Glomerular endothelial cell (primary cell): Measurements from ENCODE around the gene MXRA7. TPM values are rescaled to one million over a fixed set of nuclear protein-coding genes. Genes with fewer than 3 reads are reported as not detected.
"Not testable (repeated sequence)": the region's sequence is repeated elsewhere in the genome, so short reads cannot be mapped to it uniquely, and the experiment has no call there.

ENCODE experiments used
- DNase-seq: peaks from one replicate; pipeline ENCODE4 v3.0.0-alpha.2; 2011; ENCODE audit warnings: low read depth, low spot score; ENCODE audit errors: extremely low read depth
- total RNA-seq: library from RNA; depleted of rRNA; stranded (reverse); fragments of >200 nt; gene quantifications from 2 replicates; pipeline ENCODE4 v1.2.3, GENCODE V29; 2015

Gene MXRA7, protein sequence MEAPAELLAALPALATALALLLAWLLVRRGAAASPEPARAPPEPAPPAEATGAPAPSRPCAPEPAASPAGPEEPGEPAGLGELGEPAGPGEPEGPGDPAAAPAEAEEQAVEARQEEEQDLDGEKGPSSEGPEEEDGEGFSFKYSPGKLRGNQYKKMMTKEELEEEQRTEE
- 208 and 276 TPM in 2 replicates for total RNA-seq

- no peak for DNase-seq
Observed at GRCh38 chr17:76710863-76711611, at the start of gene MXRA7. Gene MXRA7 (minus strand): TSS chr17:76710965. CDS start chr17:76710946, 19 bp downstream.

- no peak for DNase-seq
Observed at GRCh38 chr17:76758570-76758969, 47.8 kb upstream of the MXRA7 start.

DNA sequence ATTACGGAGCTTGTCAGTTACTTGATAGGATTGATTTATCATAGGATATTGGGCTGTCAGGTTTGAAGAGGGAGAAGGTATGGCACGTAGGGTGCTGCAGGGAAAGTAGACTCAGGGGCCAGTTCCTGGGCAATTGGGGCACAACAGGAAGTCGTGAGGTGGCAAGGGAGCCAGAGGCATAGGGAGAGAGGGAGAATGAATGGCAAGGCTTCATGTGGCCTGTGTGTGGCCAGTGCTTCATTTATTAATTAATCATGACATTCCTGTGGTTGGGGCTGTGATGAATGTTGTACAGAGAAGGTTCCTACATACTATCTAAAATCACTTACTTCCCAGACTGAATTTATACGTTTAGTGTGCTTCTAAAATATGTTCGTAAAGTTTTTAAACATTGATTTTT is 46.5 kb upstream of the MXRA7 start:
- no peak for DNase-seq

- DNase-seq, result no peak
Observed at GRCh38 chr17:76755285-76755684, 44.5 kb upstream of the MXRA7 start.

- DNase-seq, result no peak
Observed at GRCh38 chr17:76753061-76753961, 42.5 kb upstream of the MXRA7 start.

DNA sequence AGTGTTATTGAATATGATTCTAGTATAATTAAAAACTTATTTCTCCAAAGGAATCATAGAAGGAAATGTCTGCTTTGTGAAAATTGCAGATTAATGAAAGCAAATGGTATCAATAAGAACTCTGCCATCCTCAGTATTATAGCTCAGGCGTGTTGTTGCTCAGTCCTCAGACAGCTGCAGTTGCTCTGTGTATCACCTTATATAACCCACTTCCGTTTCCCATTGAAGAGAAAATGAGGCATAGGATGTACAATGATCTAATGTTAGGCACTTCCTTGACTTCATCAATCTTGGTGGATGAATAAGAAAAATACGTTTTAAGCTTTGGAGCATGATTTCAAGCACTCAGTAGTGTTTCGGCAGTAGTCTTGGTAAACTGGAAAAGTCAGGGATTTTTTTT is 41.2 kb upstream of the MXRA7 start:
- no peak for DNase-seq

- no peak for DNase-seq
Observed at GRCh38 chr17:76751416-76751993, 40.7 kb upstream of the MXRA7 start.

DNA sequence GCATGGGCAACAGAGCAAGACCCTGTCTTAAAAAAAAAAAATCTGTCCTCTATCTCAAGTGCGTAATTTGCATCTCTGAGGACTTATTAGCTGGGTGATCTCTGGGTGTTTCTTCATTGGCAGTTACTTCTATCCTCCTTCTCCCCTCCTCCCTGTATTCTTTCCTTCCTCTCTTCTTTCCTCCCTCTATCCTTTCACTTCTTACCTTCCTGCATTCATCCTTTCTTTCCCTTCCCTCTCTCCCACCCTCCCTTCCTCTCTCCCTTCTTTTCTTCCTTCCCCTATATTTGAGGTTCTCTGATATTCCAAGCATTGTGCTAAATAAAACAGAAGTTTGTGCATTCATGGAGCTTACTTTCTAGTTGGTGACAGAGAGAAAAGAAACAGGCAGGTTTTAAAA is 37.9 kb upstream of the MXRA7 start:
- no peak for DNase-seq

DNA sequence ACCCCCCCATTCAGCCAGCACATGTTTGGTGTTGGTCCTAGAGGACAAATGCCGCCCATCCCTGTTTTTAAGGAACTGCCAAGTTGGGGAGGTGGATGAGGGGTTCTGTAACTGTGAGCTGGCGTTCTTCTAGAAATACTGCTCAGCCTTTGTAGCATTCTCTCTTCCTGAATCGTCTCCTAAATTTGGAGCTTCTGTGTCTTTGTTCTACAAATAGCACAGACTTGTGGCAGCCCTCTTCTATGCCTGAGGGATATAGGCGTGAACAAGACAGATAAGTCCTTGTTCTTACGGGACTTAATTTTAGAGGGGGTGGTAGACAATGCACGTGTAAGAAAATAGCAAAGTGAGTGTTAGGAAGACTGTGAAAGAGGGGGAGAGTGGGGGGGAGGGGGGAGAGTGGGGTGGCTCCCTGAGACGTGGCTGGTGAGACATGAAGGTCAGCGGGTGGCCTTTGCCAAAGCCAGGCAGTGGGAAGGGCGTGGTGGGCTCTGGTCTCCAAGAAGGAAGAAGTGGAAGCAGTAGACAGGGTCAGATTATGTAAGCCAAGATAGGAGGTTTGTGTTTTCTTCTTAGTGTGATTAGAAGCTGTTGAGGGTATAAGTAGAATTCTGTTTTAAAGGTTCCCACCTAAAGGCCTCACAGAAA is 37.1 kb upstream of the MXRA7 start:
- no peak for DNase-seq

- DNase-seq, result not testable (repeated sequence)
Observed at GRCh38 chr17:76745785-76746184, 35.0 kb upstream of the MXRA7 start.

- no peak for DNase-seq
Observed at GRCh38 chr17:76744747-76745146, 34.0 kb upstream of the MXRA7 start.

GRCh38 chr17:76742958-76743357 is 32.2 kb upstream of the MXRA7 start:
- DNase-seq, result no peak

GRCh38 chr17:76740329-76741118 is 29.8 kb upstream of the MXRA7 start:
- DNase-seq, result no peak

DNA sequence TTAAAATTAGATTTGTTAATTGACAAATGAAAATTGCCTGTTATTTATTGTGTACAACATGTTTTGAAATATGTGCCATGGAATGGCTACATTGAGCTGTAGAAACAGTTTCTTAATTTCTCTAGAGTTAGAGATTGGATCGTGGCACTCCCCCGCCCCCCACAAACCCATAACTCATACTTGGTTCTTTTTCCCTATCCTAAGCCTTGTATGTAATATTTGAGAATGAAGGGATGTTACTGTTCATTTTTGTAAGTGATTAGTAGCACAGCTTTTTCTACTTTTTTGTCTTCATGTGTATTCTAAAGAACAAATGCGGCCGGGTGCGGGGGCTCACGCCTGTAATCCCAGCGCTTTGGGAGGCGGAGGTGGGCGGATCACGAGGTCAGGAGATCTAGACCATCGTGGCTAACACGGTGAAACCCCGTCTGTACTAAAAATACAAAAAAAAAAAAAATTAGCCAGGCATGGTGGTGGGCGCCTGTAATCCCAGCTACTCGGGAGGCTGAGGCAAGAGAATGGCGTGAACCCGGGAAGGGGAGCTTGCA is 28.9 kb upstream of the MXRA7 start:
- not testable (repeated sequence) for DNase-seq

DNA sequence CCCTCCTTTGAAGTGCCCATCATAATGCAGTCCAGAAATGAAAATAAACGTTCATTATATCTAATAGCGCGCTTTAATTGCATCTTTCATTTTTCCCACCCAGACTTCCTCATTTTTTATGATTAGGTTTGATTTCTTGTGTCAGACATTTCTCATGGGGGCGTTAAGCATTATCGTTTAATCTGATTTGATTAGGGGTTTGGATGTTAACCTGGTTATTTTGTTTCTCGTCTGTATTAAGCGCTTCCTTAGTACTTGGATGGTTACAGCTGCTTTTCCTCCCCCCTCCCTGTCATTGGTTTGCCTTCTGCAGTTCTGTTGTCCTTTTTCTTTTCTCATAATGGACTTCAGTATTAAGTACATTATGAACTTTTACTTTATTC is 27.7 kb upstream of the MXRA7 start:
- no peak for DNase-seq

DNA sequence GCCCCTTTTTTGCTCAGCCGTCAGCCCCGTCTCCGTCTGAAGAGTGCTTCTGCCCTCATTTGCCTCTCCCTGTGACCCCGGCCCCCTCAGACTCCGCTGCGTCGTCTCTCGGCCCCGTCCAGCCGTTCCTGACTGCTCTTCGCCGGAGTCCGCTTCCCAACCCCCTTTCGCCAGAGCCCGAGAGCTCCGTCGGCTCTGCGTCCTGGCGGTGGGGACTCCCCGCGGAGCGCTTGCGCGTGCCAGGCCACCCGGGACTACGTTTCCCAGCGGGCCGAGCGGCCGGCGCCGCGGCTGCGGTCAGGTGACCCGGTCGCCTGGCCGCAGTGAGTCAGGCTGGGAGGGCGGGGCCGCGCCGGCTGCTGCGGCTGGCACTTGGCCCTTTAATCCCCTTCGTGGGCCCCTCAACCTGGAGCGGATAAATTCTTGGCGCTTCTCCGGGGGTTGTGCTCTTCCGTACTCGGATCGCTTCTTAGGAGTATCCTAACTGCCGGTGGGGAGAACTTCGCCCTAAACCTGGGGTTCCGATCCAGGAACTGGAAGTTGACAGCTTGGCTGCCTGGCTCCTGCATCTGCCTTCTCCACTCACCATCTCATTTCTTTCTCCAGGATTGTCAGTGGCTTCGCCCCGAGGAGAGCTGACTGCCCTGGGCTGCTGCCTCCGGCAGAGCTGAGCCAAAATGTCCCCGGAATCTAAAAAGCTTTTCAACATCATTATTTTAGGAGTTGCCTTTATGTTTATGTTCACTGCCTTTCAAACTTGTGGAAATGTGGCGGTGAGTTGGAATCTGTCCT is 27.1 kb upstream of the MXRA7 start, which contains the start of gene MFSD11:
TSS of gene MFSD11 (plus strand) at position 444 of the 792 bp plus-strand sequence. CDS start at position 678, 234 bp downstream.
- DNase-seq, result no peak

DNA sequence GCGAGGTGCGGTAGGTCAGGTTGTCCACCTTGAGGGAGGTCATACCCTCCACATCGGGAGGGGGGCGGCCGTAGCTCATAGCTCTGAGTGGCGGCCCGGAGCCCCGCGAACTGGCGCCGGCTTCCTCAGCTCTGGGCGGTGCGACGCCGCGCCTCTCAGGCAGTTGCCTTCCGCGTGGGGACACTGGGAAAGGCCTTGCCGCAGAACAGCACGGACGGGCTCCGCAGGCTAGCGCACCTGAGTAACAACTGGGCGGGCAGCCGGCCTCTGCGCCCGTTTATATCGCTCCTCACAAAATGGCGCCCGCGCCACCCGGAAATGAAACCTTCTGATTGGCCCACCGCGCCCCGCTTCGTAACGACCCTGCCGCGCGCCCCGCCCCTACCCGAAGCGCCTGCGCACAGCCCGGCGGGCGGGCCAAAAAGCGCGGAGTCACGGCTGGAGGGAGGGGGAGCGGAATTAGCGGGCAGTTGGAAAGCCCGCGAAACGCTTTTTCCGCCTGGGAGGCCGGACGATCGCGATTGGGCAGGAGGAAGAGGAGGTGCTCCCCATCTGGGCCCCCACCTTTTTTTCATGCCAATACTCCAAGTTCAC is 26.4 kb upstream of the MXRA7 start, which contains the start of gene SRSF2:
TSS of gene SRSF2 (minus strand) at position 250 of the 594 bp plus-strand sequence. CDS start at position 79, 171 bp downstream.
- DNase-seq, result peak; percentile 79
